Activated naive CD8-positive, alpha-beta T cell treated with anti-CD3 and anti-CD28 coated beads, Interleukin-2, amount 50 U/mL, for 24 hours (primary cell): Measurements from ENCODE around the gene PTGES3.
"Not testable (repeated sequence)": the region's sequence is repeated elsewhere in the genome, so short reads cannot be mapped to it uniquely, and the experiment has no call there.

ENCODE experiments used
- ATAC-seq: fragments of 150-1000 bp; cut with Tn5 transposase; one replicate; pipeline ENCODE4 v1.10.0; 2021
- DNase-seq: peaks from one replicate; pipeline ENCODE4 v3.0.0; 2021
- H3K27ac Mint-ChIP-seq: one replicate; pipeline ENCODE4 v1.8.0; 2021; ENCODE audit warnings: mild to moderate bottlenecking, mixed read lengths
- H3K27me3 Mint-ChIP-seq: one replicate; pipeline ENCODE4 v1.8.0; 2021; ENCODE audit warnings: mixed read lengths
- H3K36me3 Mint-ChIP-seq: one replicate; pipeline ENCODE4 v1.8.0; 2021; ENCODE audit warnings: low read depth, mixed read lengths
- H3K4me1 Mint-ChIP-seq: one replicate; pipeline ENCODE4 v1.8.0; 2021; ENCODE audit warnings: mixed read lengths
- H3K4me3 Mint-ChIP-seq: one replicate; pipeline ENCODE4 v1.8.0; 2021; ENCODE audit warnings: mild to moderate bottlenecking, moderate library complexity, mixed read lengths
- H3K9me3 Mint-ChIP-seq: one replicate; pipeline ENCODE4 v1.8.0; 2021; ENCODE audit warnings: mixed read lengths

Gene PTGES3

GRCh38 chr12:56718636-56719035, 30.6 kb upstream of the PTGES3 start:
- Mint-ChIP-seq H3K27ac (peak overlapping the region; percentile 99), H3K27me3 (no peaks in the 10 kb centered on the region), H3K9me3 (no peaks in the 10 kb centered on the region)

GRCh38 chr12:56718149-56718548, 30.1 kb upstream of the PTGES3 start:
- DNase-seq, result no peak
- no peak overlapping the region for H3K27ac Mint-ChIP-seq
- peaks cover 80% of the 10 kb centered on the region for H3K36me3 Mint-ChIP-seq
- H3K9me3 Mint-ChIP-seq, result no peaks in the 10 kb centered on the region
- H3K27me3 Mint-ChIP-seq, result no peaks in the 10 kb centered on the region
- ATAC-seq, result no peak
- peaks cover 68% of the 10 kb centered on the region for H3K4me1 Mint-ChIP-seq
- H3K4me3 Mint-ChIP-seq, result no peak overlapping the region

More at GRCh38 chr12:56718636-56719035, 30.6 kb upstream of the PTGES3 start:
- ATAC-seq (no peak), DNase-seq (no peak)
- Mint-ChIP-seq H3K4me1 (peaks cover 73% of the 10 kb centered on the region), H3K36me3 (peaks cover 80% of the 10 kb centered on the region), H3K4me3 (peak overlapping the region; percentile 7)

GRCh38 chr12:56716933-56717880, 29.1 kb upstream of the PTGES3 start:
- ATAC-seq (no peak), DNase-seq (no peak)
- H3K36me3 Mint-ChIP-seq, result peaks cover 80% of the 10 kb centered on the region
- H3K9me3 Mint-ChIP-seq, result no peaks in the 10 kb centered on the region
- H3K4me3 Mint-ChIP-seq, result peak overlapping the region; percentile 37
- no peaks in the 10 kb centered on the region for H3K27me3 Mint-ChIP-seq
- H3K27ac Mint-ChIP-seq, result peak overlapping the region; percentile 64
- H3K4me1 Mint-ChIP-seq, result peaks cover 61% of the 10 kb centered on the region

DNA sequence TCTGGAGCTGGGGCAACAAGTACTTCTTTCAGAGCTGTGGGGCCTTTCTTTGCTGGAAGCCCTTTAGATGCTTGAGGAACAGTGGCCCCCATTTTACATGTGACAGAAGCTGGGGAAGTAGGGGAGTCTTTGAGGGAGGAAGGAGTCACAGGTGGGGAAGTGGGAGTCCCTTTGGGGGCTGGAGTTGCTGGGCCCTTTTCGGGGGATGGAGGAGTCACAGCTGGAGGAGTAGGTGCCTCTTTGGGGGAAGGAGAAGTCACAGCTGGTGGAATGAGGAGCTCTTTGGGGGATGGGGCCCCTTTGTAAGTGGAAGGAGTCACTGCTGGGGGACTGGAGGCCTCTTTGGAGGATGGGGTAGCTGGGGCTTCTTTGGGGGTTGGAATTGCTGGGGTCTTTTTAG, 28.4 kb upstream of the PTGES3 start:
- no peak for ATAC-seq
- Mint-ChIP-seq H3K4me1 (peaks cover 53% of the 10 kb centered on the region), H3K9me3 (no peaks in the 10 kb centered on the region), H3K27ac (peak overlapping the region; percentile 84), H3K4me3 (no peak overlapping the region), H3K36me3 (peaks cover 77% of the 10 kb centered on the region), H3K27me3 (no peaks in the 10 kb centered on the region)
- no peak for DNase-seq

DNA sequence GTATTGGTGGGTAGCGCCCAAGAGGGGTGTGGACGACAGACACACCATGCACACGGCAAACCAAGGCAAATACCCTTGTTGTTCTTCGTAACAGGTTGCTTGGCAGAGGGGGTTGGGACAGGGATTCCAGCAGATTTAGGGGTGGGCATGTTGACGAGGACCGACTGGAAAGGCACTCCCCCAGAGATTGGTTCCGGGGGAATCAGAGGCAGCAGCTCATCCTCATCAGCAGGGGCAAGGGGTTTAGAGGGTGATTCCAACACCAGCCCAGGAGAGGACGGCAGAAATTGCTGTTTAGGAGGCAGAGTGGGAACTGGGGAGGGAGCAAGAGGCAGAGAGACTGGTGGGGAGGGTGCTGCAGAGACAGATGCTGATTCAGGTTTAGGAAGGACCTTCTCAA, 27.7 kb upstream of the PTGES3 start:
- DNase-seq, result no peak
- peaks cover 77% of the 10 kb centered on the region for H3K36me3 Mint-ChIP-seq
- H3K4me1 Mint-ChIP-seq, result peaks cover 47% of the 10 kb centered on the region
- no peaks in the 10 kb centered on the region for H3K27me3 Mint-ChIP-seq
- H3K4me3 Mint-ChIP-seq, result no peak overlapping the region
- peak overlapping the region; percentile 84 for H3K27ac Mint-ChIP-seq
- no peak for ATAC-seq
- no peaks in the 10 kb centered on the region for H3K9me3 Mint-ChIP-seq

GRCh38 chr12:56714431-56714929, 26.4 kb upstream of the PTGES3 start:
- Mint-ChIP-seq H3K36me3 (peaks cover 64% of the 10 kb centered on the region), H3K9me3 (no peaks in the 10 kb centered on the region), H3K4me1 (peaks cover 33% of the 10 kb centered on the region), H3K27ac (peak overlapping the region; percentile 84), H3K4me3 (no peak overlapping the region), H3K27me3 (no peaks in the 10 kb centered on the region)
- DNase-seq (no peak), ATAC-seq (no peak)

- ATAC-seq (no peak), DNase-seq (no peak)
- no peak overlapping the region for H3K4me3 Mint-ChIP-seq
- H3K36me3 Mint-ChIP-seq, result peaks cover 55% of the 10 kb centered on the region
- H3K4me1 Mint-ChIP-seq, result peaks cover 24% of the 10 kb centered on the region
- H3K27me3 Mint-ChIP-seq, result no peaks in the 10 kb centered on the region
- no peaks in the 10 kb centered on the region for H3K9me3 Mint-ChIP-seq
- H3K27ac Mint-ChIP-seq, result peak overlapping the region; percentile 39
Observed at GRCh38 chr12:56713345-56713744, 25.3 kb upstream of the PTGES3 start.

DNA sequence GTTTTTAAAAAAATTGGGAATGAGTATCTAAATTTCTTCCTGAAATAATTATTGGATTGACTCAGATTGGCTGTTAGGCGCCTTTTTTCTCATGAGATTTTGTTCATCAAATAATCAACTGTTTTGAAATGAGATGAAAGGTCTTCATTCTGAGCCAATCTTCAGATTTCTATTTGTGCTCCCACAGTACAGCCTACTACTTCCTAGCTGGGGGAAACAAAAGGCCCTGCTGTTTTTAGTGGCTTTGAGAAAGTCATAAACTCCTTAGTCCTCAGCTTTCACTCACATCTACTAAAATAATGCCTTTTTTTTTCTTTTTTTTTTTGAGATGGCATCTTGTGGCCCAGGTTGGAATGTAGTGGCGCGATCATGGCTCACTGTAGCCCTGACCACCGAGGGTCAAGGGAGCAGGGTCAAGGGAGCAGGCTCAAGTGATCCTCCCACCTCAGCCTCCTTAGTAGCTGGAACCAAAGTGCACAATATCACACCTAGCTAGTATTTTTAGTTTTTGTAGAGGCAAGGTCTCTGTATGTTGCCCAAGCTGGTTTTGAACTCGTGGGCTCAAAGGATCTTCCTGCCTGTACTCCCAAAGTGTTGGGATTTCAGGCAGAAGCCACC, 21.8 kb upstream of the PTGES3 start:
- H3K36me3 Mint-ChIP-seq, result peaks cover 37% of the 10 kb centered on the region

DNA sequence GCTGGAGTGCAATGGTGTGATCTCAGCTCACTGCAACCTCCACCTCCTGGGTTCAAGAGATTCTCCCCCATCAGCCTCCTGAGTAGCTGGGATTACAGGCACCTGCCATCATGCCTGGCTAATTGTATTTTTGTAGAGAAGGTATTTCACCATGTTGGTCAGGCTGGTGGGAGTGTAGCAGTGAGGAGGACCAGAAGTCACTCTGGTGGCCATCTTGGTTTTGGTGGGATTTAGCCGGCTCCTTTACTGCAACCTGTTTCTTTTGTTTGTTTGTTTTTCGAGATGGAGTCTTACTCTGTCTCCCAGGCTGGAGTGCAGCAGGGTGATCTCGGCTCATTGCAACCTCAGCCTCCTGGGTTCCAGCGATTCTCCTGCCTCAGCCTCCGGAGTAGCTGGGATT, 16.4 kb upstream of the PTGES3 start:
- not testable (repeated sequence) for H3K4me3 Mint-ChIP-seq, H3K27me3 Mint-ChIP-seq, H3K9me3 Mint-ChIP-seq, H3K4me1 Mint-ChIP-seq, ATAC-seq, H3K36me3 Mint-ChIP-seq, H3K27ac Mint-ChIP-seq, DNase-seq

More for the DNA sequence above, 21.8 kb upstream of the PTGES3 start:
- Mint-ChIP-seq H3K4me3 (no peak overlapping the region), H3K27ac (no peak overlapping the region), H3K27me3 (no peaks in the 10 kb centered on the region), H3K9me3 (no peaks in the 10 kb centered on the region), H3K4me1 (peaks cover 4% of the 10 kb centered on the region)
- DNase-seq (no peak), ATAC-seq (no peak)

GRCh38 chr12:56699020-56699661, 11.1 kb upstream of the PTGES3 start:
- Mint-ChIP-seq H3K4me3 (no peak overlapping the region), H3K36me3 (no peaks in the 10 kb centered on the region), H3K27ac (no peak overlapping the region), H3K9me3 (no peaks in the 10 kb centered on the region), H3K4me1 (peaks cover 3% of the 10 kb centered on the region), H3K27me3 (no peaks in the 10 kb centered on the region)
- ATAC-seq (no peak), DNase-seq (no peak)

GRCh38 chr12:56695327-56696101, 7.4 kb upstream of the PTGES3 start:
- no peaks in the 10 kb centered on the region for H3K27me3 Mint-ChIP-seq
- no peaks in the 10 kb centered on the region for H3K4me1 Mint-ChIP-seq
- H3K27ac Mint-ChIP-seq, result no peak overlapping the region
- no peaks in the 10 kb centered on the region for H3K9me3 Mint-ChIP-seq
- no peak for DNase-seq
- ATAC-seq, result no peak
- no peaks in the 10 kb centered on the region for H3K36me3 Mint-ChIP-seq
- no peak overlapping the region for H3K4me3 Mint-ChIP-seq

GRCh38 chr12:56694161-56694560, 6.1 kb upstream of the PTGES3 start:
- H3K36me3 Mint-ChIP-seq, result no peaks in the 10 kb centered on the region
- DNase-seq, result no peak
- peaks cover 5% of the 10 kb centered on the region for H3K4me1 Mint-ChIP-seq
- H3K27me3 Mint-ChIP-seq, result no peaks in the 10 kb centered on the region
- no peak for ATAC-seq
- no peak overlapping the region for H3K4me3 Mint-ChIP-seq
- no peaks in the 10 kb centered on the region for H3K9me3 Mint-ChIP-seq
- no peak overlapping the region for H3K27ac Mint-ChIP-seq

- H3K27me3 Mint-ChIP-seq, result peaks cover 2% of the 10 kb centered on the region
- no peaks in the 10 kb centered on the region for H3K9me3 Mint-ChIP-seq
- peak overlapping the region; percentile 99 for H3K4me3 Mint-ChIP-seq
- no peak for ATAC-seq
- no peak for DNase-seq
- H3K4me1 Mint-ChIP-seq, result peaks cover 31% of the 10 kb centered on the region
- peaks cover 37% of the 10 kb centered on the region for H3K36me3 Mint-ChIP-seq
- peak overlapping the region; percentile 95 for H3K27ac Mint-ChIP-seq
Observed at GRCh38 chr12:56688846-56689109, 694 bp upstream of the PTGES3 start.
